Mucosa of descending colon (tissue), 3 donors: ENCODE results near the gene ZNRD2. TPM values are rescaled to one million over a fixed set of nuclear protein-coding genes. Genes with fewer than 3 reads are reported as not detected.

ENCODE experiments used
- ATAC-seq: fragments of 200-7000 bp; cut with Tn5 transposase; one replicate; pipeline ENCODE4 v1.9.1; 2020; ENCODE audit warnings: mild to moderate bottlenecking, moderate library complexity
- DNase-seq, 3 donors: peaks; one replicate each; pipeline ENCODE4 v3.0.0-alpha.2; 2020
- H3K36me3 ChIP-seq: fragments of 200-600 bp; one replicate; pipeline ENCODE4 v1.8.0; 2021; ENCODE audit warnings: low read depth, mild to moderate bottlenecking
- H3K4me1 ChIP-seq: fragments of 200-600 bp; one replicate; pipeline ENCODE4 v1.8.0; 2021; ENCODE audit warnings: low read depth, mild to moderate bottlenecking
- H3K4me3 ChIP-seq: fragments of 200-600 bp; one replicate; pipeline ENCODE4 v1.8.0; 2021; ENCODE audit warnings: mild to moderate bottlenecking
- H3K9me3 ChIP-seq: fragments of 200-600 bp; one replicate; pipeline ENCODE4 v1.8.0; 2021; ENCODE audit warnings: mild to moderate bottlenecking
- intact Hi-C, 2 donors: fragments of 100-400 bp; cut with DNase I in 1 of 2; cut with micrococcal nuclease in 1 of 2; formaldehyde crosslinking; loops; one replicate each; pipeline versions ENCODE4 v1.11.0 to v1.11.1; 2022; cut with DNase I, micrococcal nuclease
- total RNA-seq, 3 donors: library from RNA; stranded (reverse); fragmentation: NEBNext Ultra II Directional in 2 of 3; extraction: Animal tissue kit (Norgen Biotek cat#: 25700) in 2 of 3; gene quantifications; one replicate each; pipeline versions ENCODE4 v1.2.1 to v1.2.4, GENCODE V29; 2021 to 2023
- TF ChIP-seq, protein P1 (sequence below): fragments of 200-600 bp; IDR thresholded peaks from one replicate; pipeline ENCODE4 v1.8.0; 2022; ENCODE audit warnings: antibody characterized with exemption, mild to moderate bottlenecking
- donor health status: DM: no; HTN: no; CAD: no; lungs with moderate emphysema.
- donor health status: DM: no; HTN: no; CAD: no.
- donor health status: DM: no; HTN: yes; CAD: no.

ZNRD2 gene
- total RNA-seq, 3 donors from 2014 or later = 20.9 to 24.6 (median 21.0) TPM

DNA sequence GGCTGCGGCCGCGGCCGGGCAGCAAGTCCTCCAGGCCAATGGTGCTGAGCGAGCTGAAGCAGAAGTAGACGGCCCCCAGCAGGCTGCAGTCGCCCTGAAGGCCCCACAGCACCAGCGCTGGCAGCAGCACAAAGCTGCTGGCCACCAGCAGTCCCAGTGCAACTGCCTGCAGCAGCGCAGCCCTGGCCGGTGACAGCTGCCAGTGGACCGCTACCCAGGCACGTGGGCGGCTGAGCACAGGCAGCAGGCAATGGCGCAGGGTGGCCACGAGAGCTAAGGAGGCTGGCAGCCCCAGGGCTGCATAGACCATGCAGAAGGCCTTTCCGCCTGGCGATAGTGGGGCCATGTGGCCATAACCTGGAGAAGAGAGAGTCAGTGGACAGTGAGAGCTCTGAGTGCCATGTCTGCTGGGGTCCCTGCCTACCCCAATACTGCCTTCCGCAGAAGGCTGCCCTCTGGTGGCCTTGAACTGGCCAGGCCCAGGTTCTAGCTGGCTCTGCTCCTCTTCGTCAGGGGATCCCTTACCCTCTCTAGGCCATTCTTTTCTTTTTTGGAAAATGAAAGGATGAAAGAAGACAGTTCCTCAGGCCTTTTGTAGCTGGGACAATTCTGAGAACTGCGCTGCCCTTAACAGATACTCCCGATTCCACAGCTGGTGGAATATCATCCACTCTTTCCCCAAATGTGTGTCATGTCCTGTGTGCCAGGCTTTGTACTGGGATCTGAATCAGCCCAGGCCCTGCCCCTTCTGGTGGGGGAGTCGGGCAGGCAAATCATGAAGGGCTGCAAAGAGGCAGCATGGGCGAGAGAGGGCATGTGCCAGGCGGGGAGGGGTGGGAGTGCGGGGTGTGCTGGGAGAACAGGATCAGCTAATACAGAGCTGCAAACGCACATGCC is 23.5 kb downstream of the ZNRD2 start:
- Histone ChIP-seq H3K4me3 (no peak overlapping the region), H3K4me1 (peaks cover 21% of the 10 kb centered on the region), H3K9me3 (no peaks in the 10 kb centered on the region), H3K36me3 (peaks cover 11% of the 10 kb centered on the region)
- intact Hi-C loops = loop anchor here in 1 of 2 donors (10.0 kb wide), 1 partner anchor 59 kb away; no protein-coding TSS in a partner anchor
- DNase-seq (peak in 2 of 3 donors; percentile 57 to 64), ATAC-seq (no peak)
- TF ChIP-seq, protein P1, sequence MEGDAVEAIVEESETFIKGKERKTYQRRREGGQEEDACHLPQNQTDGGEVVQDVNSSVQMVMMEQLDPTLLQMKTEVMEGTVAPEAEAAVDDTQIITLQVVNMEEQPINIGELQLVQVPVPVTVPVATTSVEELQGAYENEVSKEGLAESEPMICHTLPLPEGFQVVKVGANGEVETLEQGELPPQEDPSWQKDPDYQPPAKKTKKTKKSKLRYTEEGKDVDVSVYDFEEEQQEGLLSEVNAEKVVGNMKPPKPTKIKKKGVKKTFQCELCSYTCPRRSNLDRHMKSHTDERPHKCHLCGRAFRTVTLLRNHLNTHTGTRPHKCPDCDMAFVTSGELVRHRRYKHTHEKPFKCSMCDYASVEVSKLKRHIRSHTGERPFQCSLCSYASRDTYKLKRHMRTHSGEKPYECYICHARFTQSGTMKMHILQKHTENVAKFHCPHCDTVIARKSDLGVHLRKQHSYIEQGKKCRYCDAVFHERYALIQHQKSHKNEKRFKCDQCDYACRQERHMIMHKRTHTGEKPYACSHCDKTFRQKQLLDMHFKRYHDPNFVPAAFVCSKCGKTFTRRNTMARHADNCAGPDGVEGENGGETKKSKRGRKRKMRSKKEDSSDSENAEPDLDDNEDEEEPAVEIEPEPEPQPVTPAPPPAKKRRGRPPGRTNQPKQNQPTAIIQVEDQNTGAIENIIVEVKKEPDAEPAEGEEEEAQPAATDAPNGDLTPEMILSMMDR = no peak

DNA sequence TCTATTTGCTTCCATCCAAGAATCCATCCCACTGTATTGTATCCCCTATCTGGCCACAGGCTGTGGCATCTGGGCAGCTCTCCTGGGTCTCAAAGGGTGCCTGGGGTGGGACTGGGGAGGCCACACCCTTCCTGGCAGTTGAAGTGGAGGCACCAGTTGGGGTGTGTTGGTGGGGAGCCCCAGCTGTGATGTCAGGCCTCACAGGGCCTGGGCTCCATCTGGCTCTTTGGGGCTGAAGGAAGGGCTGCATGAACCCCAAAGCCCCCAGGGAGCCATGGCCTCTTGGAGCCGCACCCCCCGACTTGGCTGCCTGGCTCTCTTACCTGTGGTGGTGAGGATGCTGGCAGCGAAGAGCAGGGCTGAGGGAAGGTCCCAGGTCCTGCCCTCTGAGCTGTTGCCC is 24.9 kb downstream of the ZNRD2 start:
- intact Hi-C loops = loop anchor here in 1 of 2 donors (10.0 kb wide), 1 partner anchor 60 kb away; no protein-coding TSS in a partner anchor
- DNase-seq (no peak), ATAC-seq (no peak)
- H3K4me3 ChIP-seq = no peak overlapping the region
- peaks cover 11% of the 10 kb centered on the region for H3K36me3 ChIP-seq
- TF ChIP-seq, protein P1 = no peak
- peaks cover 21% of the 10 kb centered on the region for H3K4me1 ChIP-seq
- no peaks in the 10 kb centered on the region for H3K9me3 ChIP-seq

DNA sequence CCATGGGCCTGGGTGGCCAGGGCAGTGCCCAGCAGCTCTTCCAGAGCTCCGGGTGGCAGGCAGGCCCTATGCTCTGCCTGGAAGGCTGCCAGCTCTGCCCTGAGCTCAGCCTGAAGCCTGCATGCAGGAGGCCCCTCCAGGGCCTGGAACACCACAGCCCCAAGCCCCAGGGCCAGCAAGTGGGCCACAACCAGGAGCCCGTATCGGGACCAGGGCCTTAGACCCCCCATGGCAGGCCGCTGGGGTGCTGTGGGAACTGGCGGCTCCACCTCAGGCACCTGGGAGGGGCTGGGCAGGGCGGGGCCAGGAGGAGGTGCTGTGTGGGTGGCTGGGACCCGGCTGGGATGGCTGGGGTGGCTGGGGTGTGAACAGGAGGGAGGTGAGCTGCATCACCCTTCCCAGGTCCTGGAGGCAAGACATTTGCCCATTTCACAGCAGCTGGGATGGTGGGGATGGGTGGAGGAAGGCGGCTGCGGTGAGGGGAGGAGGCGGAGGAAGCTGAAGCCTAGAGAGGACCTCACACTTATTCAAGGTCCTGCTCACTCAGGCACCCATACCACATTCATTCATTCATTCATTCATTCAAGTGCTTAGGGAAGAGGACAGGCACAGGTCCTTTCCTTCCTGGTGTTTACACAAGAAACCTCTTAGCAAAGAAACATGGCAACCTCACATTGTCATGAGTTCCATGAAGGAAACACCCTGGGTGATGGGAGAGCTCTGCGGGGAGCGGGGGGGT is 25.4 kb downstream of the ZNRD2 start, which contains the start of gene KCNK7:
KCNK7 (minus strand) TSS at position 258 of the 739 bp plus-strand sequence; CDS start at position 230, 28 bp downstream.
- TF ChIP-seq, protein P1 = no peak
- Histone ChIP-seq H3K9me3 (no peaks in the 10 kb centered on the region), H3K36me3 (peaks cover 11% of the 10 kb centered on the region), H3K4me3 (no peak within 1 kb of the TSS), H3K4me1 (peaks cover 21% of the 10 kb centered on the region)
- DNase-seq (peak in 1 of 3 donors; percentile 63), ATAC-seq (peak; percentile 32)
- intact Hi-C loops = loop anchor here in 1 of 2 donors (10.0 kb wide), 1 partner anchor 61 kb away; no protein-coding TSS in a partner anchor

DNA sequence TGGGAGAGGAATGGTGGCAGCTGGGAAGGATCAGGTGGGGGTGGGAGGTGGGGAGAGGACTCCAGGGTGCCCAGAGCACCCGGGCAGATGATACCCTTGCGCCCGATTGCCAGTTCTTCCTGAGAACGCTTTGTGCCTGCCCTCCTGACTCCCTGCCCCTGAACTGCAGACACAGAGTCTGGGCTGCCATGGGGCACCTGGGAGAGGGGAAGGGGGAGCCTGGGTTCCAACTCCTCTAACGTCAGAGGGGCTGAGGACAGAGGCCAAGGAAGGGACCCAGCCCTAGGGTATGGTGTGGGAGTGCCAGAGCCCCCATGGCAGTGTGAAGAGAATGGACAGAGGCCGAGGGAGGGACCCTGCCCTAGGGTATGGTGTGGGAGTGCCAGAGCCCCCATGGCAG is 26.2 kb downstream of the ZNRD2 start:
- no peak for DNase-seq
- Histone ChIP-seq H3K36me3 (peaks cover 11% of the 10 kb centered on the region), H3K9me3 (no peaks in the 10 kb centered on the region), H3K4me3 (no peak overlapping the region), H3K4me1 (peaks cover 20% of the 10 kb centered on the region)
- intact Hi-C loops = loop anchor here in 1 of 2 donors (10.0 kb wide), 1 partner anchor 62 kb away; no protein-coding TSS in a partner anchor
- no peak for ATAC-seq
- TF ChIP-seq, protein P1 = no peak

DNA sequence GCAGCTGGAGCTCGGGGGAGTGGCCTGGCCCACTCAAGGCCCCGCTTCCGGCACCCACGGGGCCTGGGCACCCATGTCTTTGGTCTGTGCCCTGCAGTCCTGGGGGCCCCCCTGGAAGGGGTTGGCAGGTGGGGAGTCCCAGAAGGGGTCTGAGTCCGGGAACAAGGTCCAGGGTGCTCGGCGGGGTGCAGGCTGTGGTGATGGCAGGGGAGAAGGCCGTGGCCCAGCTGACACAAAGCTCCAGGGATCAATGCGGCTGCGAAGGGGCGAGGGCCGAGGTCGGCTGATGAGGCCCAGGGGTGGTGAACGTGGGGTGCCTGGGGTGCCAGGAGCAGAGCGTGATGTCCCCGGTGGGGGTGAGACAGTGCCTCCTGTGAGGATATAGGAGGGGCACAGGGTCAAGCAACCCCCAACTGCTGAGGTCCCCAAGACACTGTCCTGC is 28.0 kb downstream of the ZNRD2 start:
- TF ChIP-seq, protein P1 = no peak
- ATAC-seq (no peak), DNase-seq (no peak)
- Histone ChIP-seq H3K36me3 (peaks cover 11% of the 10 kb centered on the region), H3K9me3 (no peaks in the 10 kb centered on the region), H3K4me3 (no peak overlapping the region), H3K4me1 (peaks cover 12% of the 10 kb centered on the region)
- intact Hi-C loops = loop anchor here in 1 of 2 donors (10.0 kb wide), 1 partner anchor 63 kb away; no protein-coding TSS in a partner anchor
